Breast epithelium (tissue), 4 donors: Measurements from ENCODE around the gene CENPX. TPM values are rescaled to one million over a fixed set of nuclear protein-coding genes. Genes with fewer than 3 reads are reported as not detected.

Source experiments
- DNase-seq, 2 donors: peaks; one replicate each; pipeline ENCODE4 v3.0.0-alpha.2; 2019; ENCODE audit warnings: low spot score in 2 of 2
- H3K27ac ChIP-seq, 2 donors: fragments of 200-600 bp; sonication (generic) in 1 of 2; one replicate each; pipeline ENCODE4 v1.5.1; 2016 to 2019; ENCODE audit warnings: mild to moderate bottlenecking in 1 of 2
- H3K27me3 ChIP-seq, 2 donors: fragments of 200-600 bp; sonication (generic) in 1 of 2; one replicate each; pipeline versions ENCODE4 v1.5.1 to v1.6.0; 2017 to 2019; ENCODE audit warnings: control low read depth in 1 of 2, mild to moderate bottlenecking in 1 of 2
- H3K36me3 ChIP-seq: fragments of 200-600 bp; one replicate; pipeline ENCODE4 v1.5.1; 2019
- H3K4me1 ChIP-seq, 2 donors: fragments of 200-600 bp; sonication (generic); one replicate each; pipeline ENCODE4 v1.5.1; 2016 to 2019; ENCODE audit warnings: control low read depth in 1 of 2
- H3K4me3 ChIP-seq, 3 donors: fragments of 200-600 bp; sonication (generic); 1 replicate in 2 of 3; 2 replicates in 1 of 3; pipeline ENCODE4 v1.5.1; 2016 to 2019; ENCODE audit warnings: mild to moderate bottlenecking in 3 of 3, moderate library complexity in 2 of 3
- H3K9me3 ChIP-seq, 2 donors: fragments of 200-600 bp; sonication (generic) in 1 of 2; one replicate each; pipeline ENCODE4 v1.5.1; 2016 to 2019; ENCODE audit warnings: control low read depth in 1 of 2
- CTCF ChIP-seq, 3 donors: fragments of 450-650 bp; IDR thresholded peaks; one replicate each; pipeline ENCODE4 v1.5.1; 2016 to 2017; ENCODE audit warnings: antibody characterized with exemption in 3 of 3, mild to moderate bottlenecking in 3 of 3, moderate library complexity in 3 of 3
- POLR2A ChIP-seq: fragments of 450-650 bp; IDR thresholded peaks from one replicate; pipeline ENCODE4 v1.6.1; 2016; ENCODE audit warnings: antibody characterized with exemption, mild to moderate bottlenecking, moderate library complexity
- POLR2AphosphoS5 ChIP-seq, 3 donors: sonication (generic); formaldehyde crosslinking; IDR thresholded peaks; one replicate each; pipeline ENCODE4 v1.6.1; 2017; ENCODE audit warnings: antibody characterized with exemption in 3 of 3
- intact Hi-C: fragments of 100-400 bp; cut with DNase I; formaldehyde crosslinking; loops from one replicate; pipeline ENCODE4 v1.15.1; 2023; ENCODE audit warnings: low total_unique reads
- total RNA-seq, 3 donors: library from RNA; depleted of rRNA; stranded (reverse); fragments of >200 nt; gene quantifications; one replicate each; pipeline ENCODE4 v1.1.0, GENCODE V29; 2016

CENPX gene
- total RNA-seq, 3 donors from 2014 or later = 79.5 to 94.7 (median 92.5) TPM

- intact Hi-C loops = no loop called here
- Histone ChIP-seq H3K9me3 (no peaks in the 10 kb centered on the region), H3K27me3 (no peaks in the 10 kb centered on the region), H3K36me3 (no peaks in the 10 kb centered on the region), H3K4me1 (peaks cover 11 to 26% of the 10 kb centered on the region in 2 donors), H3K27ac (no peak overlapping the region), H3K4me3 (no peak overlapping the region)
- no peak for DNase-seq
- TF ChIP-seq POLR2A (no peak), CTCF (IDR thresholded peaks at IDR 0.05) (no peak), POLR2AphosphoS5 (IDR thresholded peaks at IDR 0.05) (no peak)
Measured at GRCh38 chr17:82025401-82026107, 2.9 kb upstream of the CENPX start.

GRCh38 chr17:82024859-82025258 is 2.2 kb upstream of the CENPX start:
- peaks cover 6 to 22% of the 10 kb centered on the region in 2 donors for H3K4me1 ChIP-seq
- intact Hi-C loops = no loop called here

GRCh38 chr17:82023447-82024241 is 966 bp upstream of the CENPX start:
- TF ChIP-seq POLR2A = no peak
- TF ChIP-seq POLR2AphosphoS5 (IDR thresholded peaks at IDR 0.05) = no peak
- no peak for TF ChIP-seq CTCF (IDR thresholded peaks at IDR 0.05)
- intact Hi-C loops = loop anchor here (2.0 kb wide), 1 partner anchor 61 kb away; no protein-coding TSS in a partner anchor
- no peak overlapping the region for H3K27ac ChIP-seq
- peak overlapping the region; percentile 69 to 90 (median 88) for H3K4me3 ChIP-seq
- no peaks in the 10 kb centered on the region for H3K9me3 ChIP-seq
- H3K27me3 ChIP-seq = no peaks in the 10 kb centered on the region
- no peaks in the 10 kb centered on the region for H3K36me3 ChIP-seq
- no peak for DNase-seq
- peaks cover 6 to 22% of the 10 kb centered on the region in 2 donors for H3K4me1 ChIP-seq

More at GRCh38 chr17:82024859-82025258, 2.2 kb upstream of the CENPX start:
- no peaks in the 10 kb centered on the region for H3K27me3 ChIP-seq
- TF ChIP-seq CTCF (IDR thresholded peaks at IDR 0.05) = no peak
- no peak for TF ChIP-seq POLR2AphosphoS5 (IDR thresholded peaks at IDR 0.05)
- TF ChIP-seq POLR2A = no peak
- H3K9me3 ChIP-seq = no peaks in the 10 kb centered on the region
- H3K36me3 ChIP-seq = no peaks in the 10 kb centered on the region
- no peak overlapping the region for H3K4me3 ChIP-seq
- no peak overlapping the region for H3K27ac ChIP-seq
- no peak for DNase-seq

- Histone ChIP-seq H3K4me3 (peak within 1 kb of the TSS; percentile 85 to 90 (median 88)), H3K27me3 (no peaks in the 10 kb centered on the region), H3K4me1 (peaks cover 6 to 22% of the 10 kb centered on the region in 2 donors), H3K36me3 (no peaks in the 10 kb centered on the region), H3K9me3 (no peaks in the 10 kb centered on the region), H3K27ac (peak within 1 kb of the TSS; percentile 54 to 78)
- DNase-seq = peak; percentile 100
- TF ChIP-seq CTCF (IDR thresholded peaks at IDR 0.05) (no peak), POLR2AphosphoS5 (IDR thresholded peaks at IDR 0.05) (peak in 1 of 3 donors; percentile 55), POLR2A (no peak)
- intact Hi-C loops = loop anchor here (2.0 kb wide), 1 partner anchor 60 kb away; no protein-coding TSS in a partner anchor
Measured at GRCh38 chr17:82022981-82023446, 336 bp upstream of the CENPX start, which contains the start of gene LRRC45. LRRC45 (plus strand) TSS chr17:82023305; CDS start chr17:82023644, 339 bp downstream.
